ENCODE data around the gene BAHD1. TPM values are rescaled to one million over a fixed set of nuclear protein-coding genes. Genes with fewer than 3 reads are reported as not detected.
A peak's percentile ranks its signal among the peaks of the same experiment; 100 is the strongest.

The BAHD1 gene
- polyA plus RNA-seq, 3 donors: 0.67 to 8.9 (median 0.79) TPM

GRCh38 chr15:40421246-40422157 is 19.3 kb upstream of the BAHD1 start:
- H3K27me3 Mint-ChIP-seq (ENCODE audit: low read depth in 3 of 3): peaks cover 2 to 3% (median 2%) of the 10 kb centered on the region in 3 donors
- 20% methylated on average over 30 of the region's 31 CpGs for WGBS (ENCODE audit: insufficient coverage)
- peak; percentile 98 for TF ChIP-seq CTCF (IDR thresholded peaks at IDR 0.05)
- Histone ChIP-seq H3K4me2 (replicated peaks; ENCODE audit: extremely low read depth, low read length, poor library complexity, severe bottlenecking) (peak overlapping the region; percentile 58), H3K4me1 (ENCODE audit: control insufficient read depth in 1 of 2, insufficient read depth in 2 of 2, low read length in 2 of 2) (peaks cover 14 to 18% of the 10 kb centered on the region in 2 donors), H3K27me3 (ENCODE audit: control insufficient read depth in 2 of 2, insufficient read depth in 2 of 2, low read length in 2 of 2) (no peaks in the 10 kb centered on the region), H3K36me3 (replicated peaks in 1 of 2; ENCODE audit: control insufficient read depth in 1 of 2, insufficient read depth in 2 of 2, low read length in 2 of 2) (peaks cover 16 to 21% of the 10 kb centered on the region in 2 donors), H3K4me3 (replicated peaks in 1 of 3; ENCODE audit: low read depth in 2 of 3, low read length in 3 of 3) (peak overlapping the region in 1 of 3 experiments; percentile 54), H3K27ac (ENCODE audit: low read depth in 1 of 2, low read length in 2 of 2) (no peak overlapping the region), H4K20me1 (ENCODE audit: insufficient read depth, low read length) (no peaks in the 10 kb centered on the region), H3K9me3 (replicated peaks in 1 of 2; ENCODE audit: control insufficient read depth in 1 of 2, insufficient read depth in 1 of 2, low read length in 2 of 2) (no peaks in the 10 kb centered on the region), H3K9ac (ENCODE audit: insufficient read depth, low read length, poor library complexity, severe bottlenecking) (no peak overlapping the region), H3K79me2 (ENCODE audit: insufficient read depth, low read length) (no peaks in the 10 kb centered on the region), H2AFZ (ENCODE audit: insufficient read depth, low read depth, low read length, poor library complexity, severe bottlenecking) (peak overlapping the region; percentile 65)
- intact Hi-C loops (cut with micrococcal nuclease): loop anchor here (1.0 to 10.0 kb wide), 7 partner anchors 53 to 207 kb away; partner anchors contain the start of gene CCDC9B (in 1 of the 2)
- peak overlapping the region; percentile 60 to 74 for H3K4me3 Mint-ChIP-seq
- H3K9me3 Mint-ChIP-seq: peaks cover 0 to 3% (median 0%) of the 10 kb centered on the region in 7 donors
- H3K36me3 Mint-ChIP-seq: peaks cover 17 to 28% of the 10 kb centered on the region in 2 donors
- DNase-seq: peak; percentile 67 to 73 (median 69)
- no peak overlapping the region for H3K27ac Mint-ChIP-seq
- peaks cover 19% of the 10 kb centered on the region for H3K4me1 Mint-ChIP-seq

- peaks cover 14 to 18% of the 10 kb centered on the region in 2 donors for H3K4me1 ChIP-seq (ENCODE audit: control insufficient read depth in 1 of 2, insufficient read depth in 2 of 2, low read length in 2 of 2)
- no peak overlapping the region for H2AFZ ChIP-seq (ENCODE audit: insufficient read depth, low read depth, low read length, poor library complexity, severe bottlenecking)
- no peaks in the 10 kb centered on the region for H3K27me3 ChIP-seq (ENCODE audit: control insufficient read depth in 2 of 2, insufficient read depth in 2 of 2, low read length in 2 of 2)
- H3K4me3 Mint-ChIP-seq: no peak overlapping the region
- no peak for DNase-seq
- H3K4me2 ChIP-seq (replicated peaks; ENCODE audit: extremely low read depth, low read length, poor library complexity, severe bottlenecking): no peak overlapping the region
- TF ChIP-seq CTCF (IDR thresholded peaks at IDR 0.05): no peak
- no peaks in the 10 kb centered on the region for H3K36me3 ChIP-seq (replicated peaks in 1 of 2; ENCODE audit: control insufficient read depth in 1 of 2, insufficient read depth in 2 of 2, low read length in 2 of 2)
- H3K9me3 ChIP-seq (replicated peaks in 1 of 2; ENCODE audit: control insufficient read depth in 1 of 2, insufficient read depth in 1 of 2, low read length in 2 of 2): no peaks in the 10 kb centered on the region
- H3K4me1 Mint-ChIP-seq: peaks cover 19% of the 10 kb centered on the region
- no peak overlapping the region for H3K4me3 ChIP-seq (replicated peaks in 1 of 3; ENCODE audit: low read depth in 2 of 3, low read length in 3 of 3)
- H4K20me1 ChIP-seq (ENCODE audit: insufficient read depth, low read length): no peaks in the 10 kb centered on the region
- no peak overlapping the region for H3K27ac ChIP-seq (ENCODE audit: low read depth in 1 of 2, low read length in 2 of 2)
- H3K9ac ChIP-seq (ENCODE audit: insufficient read depth, low read length, poor library complexity, severe bottlenecking): no peak overlapping the region
- H3K27ac Mint-ChIP-seq: no peak overlapping the region
- H3K9me3 Mint-ChIP-seq: peaks cover 0 to 2% (median 0%) of the 10 kb centered on the region in 7 donors
- WGBS (ENCODE audit: insufficient coverage): 100% methylated on average over 1 of the region's 6 CpGs
- intact Hi-C loops (cut with micrococcal nuclease): loop anchor here in 1 of 2 donors (5.0 to 10.0 kb wide), 4 partner anchors 57 to 210 kb away; partner anchors contain the start of gene CCDC9B
- no peaks in the 10 kb centered on the region for H3K79me2 ChIP-seq (ENCODE audit: insufficient read depth, low read length)
- H3K27me3 Mint-ChIP-seq (ENCODE audit: low read depth in 3 of 3): peaks cover 0 to 4% (median 3%) of the 10 kb centered on the region in 3 donors
- H3K36me3 Mint-ChIP-seq: peaks cover 2 to 6% of the 10 kb centered on the region in 2 donors
Measured at GRCh38 chr15:40424483-40425115, 16.2 kb upstream of the BAHD1 start.

Measured in CD14-positive monocyte (primary cell).